ENCODE measurements around the gene IQSEC1.

Gene IQSEC1

DNA sequence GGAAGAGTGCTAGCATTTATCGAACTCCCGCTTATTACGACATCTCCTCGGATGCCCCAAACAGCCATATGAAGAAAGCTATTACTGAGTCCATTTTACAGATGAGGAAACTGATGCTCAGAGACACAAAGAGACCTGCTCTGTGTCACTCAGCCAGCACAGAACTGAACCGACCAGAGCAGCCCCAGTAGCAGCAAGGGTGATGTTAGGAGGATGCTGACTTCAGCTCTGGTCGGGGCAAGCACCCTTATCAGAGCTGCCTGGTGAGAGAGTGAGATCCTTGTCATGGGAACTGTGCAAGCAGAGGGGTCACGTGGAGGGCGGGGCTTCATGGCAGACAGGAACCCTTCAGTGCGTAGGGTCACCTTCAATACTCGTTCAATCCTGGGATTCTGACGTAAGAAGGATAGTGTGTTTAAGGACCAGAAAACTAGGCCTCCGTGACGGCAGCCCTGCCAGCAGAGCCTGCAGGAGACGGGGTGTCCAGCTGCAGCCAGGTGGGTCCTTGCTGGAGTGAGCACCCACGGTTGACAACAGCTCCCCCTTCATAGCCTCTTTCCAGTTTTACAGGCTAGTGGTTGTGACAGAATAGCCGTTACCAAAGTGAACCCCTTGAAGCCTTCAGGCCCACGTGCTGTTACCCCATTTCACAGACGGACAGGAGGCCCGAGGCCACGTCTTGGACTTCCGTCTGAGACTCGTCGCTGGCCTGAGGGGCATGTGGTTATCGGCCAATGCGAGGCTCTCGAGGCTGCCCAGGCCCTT lies 12.0 kb upstream of the IQSEC1 start:
- DNase-seq: no peak

- no peak for DNase-seq
These were observed 10.7 kb upstream of the IQSEC1 start for GRCh38 chr3:13083898-13084297.

DNA sequence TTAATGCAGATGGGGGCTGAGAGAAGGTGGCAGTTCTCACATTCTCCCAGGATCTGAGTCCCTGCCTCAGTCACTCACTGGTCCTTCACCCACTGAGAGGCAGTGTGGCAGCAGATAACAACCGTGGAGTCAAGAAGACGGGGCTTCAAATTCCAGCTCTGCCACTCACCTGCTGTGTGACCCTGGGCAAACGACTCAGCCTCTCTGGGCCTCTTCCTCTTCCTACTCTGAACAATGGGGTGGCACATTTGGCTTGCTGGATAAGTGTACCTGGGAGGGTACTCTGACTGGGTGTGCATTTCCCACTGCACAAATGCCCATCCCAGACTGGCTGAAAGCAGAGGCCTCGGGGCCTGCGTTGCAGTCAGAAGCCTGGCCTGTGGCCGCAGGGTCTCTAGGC lies 10.0 kb upstream of the IQSEC1 start:
- DNase-seq: no peak

DNA sequence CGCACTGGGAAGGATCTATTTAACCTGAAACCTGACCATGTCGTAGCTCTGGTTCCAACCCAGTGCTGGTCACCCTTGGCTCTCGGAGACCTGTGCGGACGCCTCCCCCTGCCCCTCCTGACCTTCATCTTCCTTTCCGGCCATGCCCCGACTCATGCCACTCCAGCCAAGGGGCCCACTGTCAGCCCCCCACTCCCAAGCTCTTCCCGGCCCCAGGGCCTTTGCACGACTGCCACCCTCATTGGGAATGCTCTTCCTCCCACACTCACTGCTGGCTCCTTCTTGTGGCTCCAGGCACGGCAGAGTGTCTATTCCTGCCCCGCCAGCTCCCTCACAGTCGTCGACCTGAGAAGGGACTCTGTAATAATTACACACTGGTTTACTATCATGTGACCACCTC lies 9.4 kb upstream of the IQSEC1 start:
- no peak for DNase-seq

GRCh38 chr3:13081603-13082360 lies 8.6 kb upstream of the IQSEC1 start:
- no peak for DNase-seq

DNA sequence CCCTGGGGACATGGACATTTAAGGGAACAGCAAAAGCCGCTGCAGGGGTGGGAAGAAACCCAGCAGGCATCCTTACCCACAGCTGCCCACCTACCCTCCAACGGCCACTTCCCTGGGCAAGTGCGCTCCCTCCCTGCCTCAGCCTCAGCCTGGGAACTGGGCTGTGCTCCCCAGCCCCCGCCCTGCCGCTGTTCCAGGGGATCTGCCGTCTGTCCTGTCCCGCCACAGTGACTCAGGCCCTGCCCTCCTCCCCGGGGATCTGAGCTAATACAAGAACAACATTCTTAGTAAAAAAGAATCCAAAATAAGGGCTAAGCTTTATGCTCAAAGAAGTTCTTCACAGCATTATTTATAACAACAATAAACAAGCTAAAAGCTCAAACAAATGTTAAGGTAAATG lies 7.4 kb upstream of the IQSEC1 start:
- no peak for DNase-seq

- DNase-seq: no peak
These were observed 6.8 kb upstream of the IQSEC1 start for GRCh38 chr3:13080026-13080425.

- DNase-seq: no peak
These were observed 6.3 kb upstream of the IQSEC1 start for GRCh38 chr3:13079510-13079909.

GRCh38 chr3:13079051-13079450 lies 5.8 kb upstream of the IQSEC1 start:
- no peak for DNase-seq

GRCh38 chr3:13078163-13078905 lies 5.1 kb upstream of the IQSEC1 start:
- no peak for DNase-seq

DNA sequence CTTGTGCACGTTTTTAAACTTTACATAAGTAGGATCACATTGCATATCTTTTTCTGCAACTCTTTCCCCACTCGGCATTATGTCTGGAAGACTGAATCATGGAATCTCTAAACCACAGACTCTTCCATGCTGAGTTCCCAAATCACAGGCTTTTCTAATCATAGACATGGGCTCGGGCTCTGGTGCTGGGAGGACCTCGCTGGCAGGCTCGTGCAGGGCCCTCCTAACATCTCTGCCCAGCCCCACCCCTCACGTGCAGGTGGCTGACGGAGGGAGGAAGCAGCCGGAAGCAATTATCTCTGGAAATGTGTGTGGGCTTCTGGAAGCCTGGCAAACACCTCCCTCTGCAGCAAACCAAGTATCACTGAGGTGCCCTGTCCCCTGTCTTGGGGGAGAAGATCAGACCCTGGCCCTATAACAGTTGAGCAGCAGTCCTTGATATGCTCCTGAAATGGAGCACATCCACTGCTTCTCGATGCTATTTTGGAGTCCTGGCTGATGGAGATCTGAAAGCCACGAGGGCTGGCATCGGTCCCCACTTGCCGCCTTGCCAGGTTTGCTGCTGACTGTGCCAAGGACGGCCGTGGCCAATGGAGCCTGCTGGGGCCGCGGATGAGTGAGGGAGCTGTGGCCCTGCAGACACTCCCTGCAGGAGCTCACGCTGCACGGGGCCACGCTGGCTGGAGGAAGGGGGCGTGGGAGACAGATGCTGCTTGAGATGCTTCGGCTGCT lies 4.4 kb upstream of the IQSEC1 start:
- DNase-seq: no peak

DNA sequence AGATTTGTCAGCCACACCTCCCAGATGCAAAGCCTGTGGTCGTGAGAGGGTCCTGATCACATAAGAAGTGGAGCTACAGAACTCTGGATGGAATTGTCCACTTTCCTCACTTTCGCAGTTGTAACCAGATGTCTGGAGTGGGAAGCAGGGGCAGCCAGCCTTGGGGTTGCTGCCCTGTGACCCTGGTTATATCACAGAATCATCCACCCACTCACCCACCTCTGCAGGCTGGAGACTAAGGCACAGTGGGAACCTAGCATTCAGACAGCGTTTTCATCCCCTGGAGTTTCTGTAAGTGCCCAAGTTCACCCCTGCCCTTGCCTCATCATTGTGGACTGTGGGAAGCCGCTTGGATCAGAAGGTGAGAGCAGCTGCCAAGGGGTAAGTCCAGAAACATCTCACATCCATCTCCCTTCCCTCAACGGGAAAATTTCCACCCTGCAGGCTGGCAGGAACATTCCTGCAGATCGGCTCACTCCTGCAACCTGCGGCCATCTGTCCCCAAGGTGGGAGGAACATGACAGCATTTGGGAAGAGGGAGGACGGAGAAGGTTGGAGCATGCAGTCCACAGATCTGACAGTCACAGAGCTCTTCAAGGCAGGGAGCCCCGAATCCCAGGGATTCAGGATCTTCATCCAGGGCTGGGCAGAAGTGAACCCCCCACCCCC lies 2.9 kb upstream of the IQSEC1 start:
- DNase-seq: no peak

DNA sequence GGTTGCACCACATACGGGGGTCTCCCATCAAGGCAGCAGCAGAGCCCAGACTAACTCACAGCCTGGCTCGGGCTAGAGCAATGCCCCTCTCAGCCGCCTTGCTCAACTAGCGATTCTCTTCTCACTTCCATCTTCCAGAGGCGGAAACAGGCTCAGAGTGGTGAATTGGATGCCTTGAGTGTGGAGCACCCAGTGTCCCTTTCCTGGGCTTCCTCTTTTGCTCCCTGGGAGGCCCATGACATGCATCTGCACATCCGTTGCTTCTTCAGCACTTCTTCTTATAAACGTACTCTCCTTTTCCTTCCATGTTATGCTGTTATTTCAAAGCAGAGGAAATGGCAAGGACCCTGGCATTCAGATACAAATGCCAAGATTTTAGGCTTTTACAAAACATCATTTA lies 2.1 kb upstream of the IQSEC1 start:
- no peak for DNase-seq

GRCh38 chr3:13074006-13074375 lies 762 bp upstream of the IQSEC1 start:
- DNase-seq: no peak

GRCh38 chr3:13072600-13073325 lies 466 bp downstream of the IQSEC1 start:
- peak in 1 of 2 experiments; percentile 39 for DNase-seq

GRCh38 chr3:13072239-13072599 lies 1.0 kb downstream of the IQSEC1 start:
- no peak for DNase-seq

GRCh38 chr3:13071695-13072094 lies 1.5 kb downstream of the IQSEC1 start:
- no peak for DNase-seq

- no peak for DNase-seq
These were observed 2.7 kb downstream of the IQSEC1 start for GRCh38 chr3:13070391-13071070.

DNA sequence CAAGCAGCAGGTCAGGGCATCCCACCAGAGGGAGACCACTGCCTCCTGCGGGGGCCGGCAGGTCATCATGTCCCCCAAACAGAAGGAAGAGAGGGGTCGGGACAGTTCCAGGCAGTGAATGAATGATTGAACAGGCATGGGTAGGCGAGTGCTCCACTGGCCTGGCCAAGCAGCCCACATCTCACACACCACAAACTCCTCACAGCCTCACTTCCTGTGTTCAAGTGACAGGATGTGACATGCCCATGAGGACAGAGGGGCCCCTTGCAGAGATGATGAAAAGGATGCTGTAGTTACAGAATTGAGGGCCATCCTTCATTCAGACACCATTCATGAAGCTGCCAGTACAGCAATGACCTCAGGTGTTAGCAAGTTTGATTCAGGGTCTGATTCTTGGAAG lies 3.7 kb downstream of the IQSEC1 start:
- no peak for DNase-seq

DNA sequence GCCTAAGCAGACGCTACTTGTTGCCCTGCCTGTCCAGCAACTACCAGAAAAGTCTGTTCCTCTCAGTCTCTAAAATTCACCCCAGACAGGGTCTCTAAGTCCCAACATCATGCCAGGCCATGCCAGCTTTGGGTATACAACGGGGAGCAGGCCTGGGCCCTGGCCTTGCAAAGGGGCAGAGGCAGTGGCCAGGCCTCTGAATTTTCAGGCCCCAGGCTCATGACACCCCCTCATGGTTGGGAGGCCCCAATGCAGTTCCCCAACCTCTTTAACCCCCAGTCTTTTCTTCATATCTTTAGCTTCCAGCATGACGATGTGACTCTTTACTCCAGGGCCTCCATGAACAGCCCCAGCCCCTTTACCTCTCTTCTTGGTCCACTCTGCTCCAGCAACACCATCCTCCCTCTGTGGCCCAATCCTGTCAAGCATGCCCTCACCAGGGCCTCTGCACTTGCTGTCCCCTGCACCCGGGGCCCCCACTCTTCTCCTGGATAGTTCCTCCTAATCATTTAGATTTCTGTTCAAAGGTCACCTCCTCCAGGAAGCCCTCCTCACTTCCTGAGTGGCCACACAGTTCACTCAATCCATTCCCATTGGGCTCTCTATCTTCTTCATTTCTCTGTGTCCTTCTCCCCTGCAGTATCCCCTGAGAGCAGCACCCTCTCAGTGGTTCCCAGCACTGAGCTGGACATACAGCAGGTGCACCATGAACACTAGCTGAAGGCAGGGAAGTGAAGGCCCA lies 4.8 kb downstream of the IQSEC1 start:
- DNase-seq: no peak

DNA sequence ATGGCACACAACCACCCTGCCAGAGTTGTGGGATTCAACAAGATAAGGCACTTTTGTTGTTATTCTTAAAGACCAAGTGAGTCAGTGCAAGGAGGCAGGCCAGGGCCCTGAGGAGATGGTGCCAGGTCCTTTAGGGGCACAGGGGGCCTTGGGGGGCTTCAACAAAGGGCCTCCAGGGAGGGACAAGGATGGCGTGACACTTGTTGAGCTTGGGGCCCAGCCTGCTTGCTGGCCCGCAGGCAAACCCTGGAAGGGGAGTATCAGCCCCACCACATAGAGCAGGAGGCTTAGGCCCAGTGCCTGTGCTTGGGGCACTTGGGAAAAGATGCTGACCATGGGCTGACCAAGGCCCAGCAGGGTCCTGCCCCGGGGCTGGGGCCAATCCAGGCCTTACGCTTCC lies 5.5 kb downstream of the IQSEC1 start:
- no peak for DNase-seq

Measured in NCI-H1930 (cell line).